Right atrium auricular region (tissue), 2 donors: ENCODE results near the gene DYNC1I1. TPM values are rescaled to one million over a fixed set of nuclear protein-coding genes. Genes with fewer than 3 reads are reported as not detected.

ENCODE experiments used
- DNase-seq: peaks from one replicate; pipeline ENCODE4 v3.0.0-alpha.2; 2019; ENCODE audit warnings: low spot score
- H3K27ac ChIP-seq, 2 donors: fragments of 200-600 bp; sonication (generic); 1 replicate in 1 of 2; 2 replicates in 1 of 2; pipeline ENCODE4 v1.5.1; 2016 to 2019
- H3K27me3 ChIP-seq, 2 donors: fragments of 200-600 bp; sonication (generic); one replicate each; pipeline versions ENCODE4 v1.5.1 to v1.6.0; 2017 to 2019
- H3K36me3 ChIP-seq: fragments of 200-600 bp; sonication (generic); one replicate; pipeline ENCODE4 v1.5.1; 2016
- H3K4me1 ChIP-seq, 2 donors: fragments of 200-600 bp; sonication (generic); one replicate each; pipeline versions ENCODE4 v1.5.1 to v1.6.0; 2017 to 2019
- H3K4me3 ChIP-seq, 2 donors: fragments of 200-600 bp; sonication (generic); 1 replicate in 1 of 2; 2 replicates in 1 of 2; pipeline ENCODE4 v1.5.1; 2017 to 2019; ENCODE audit warnings: mild to moderate bottlenecking in 1 of 2, moderate library complexity in 1 of 2
- H3K9me3 ChIP-seq, 2 donors: fragments of 200-600 bp; sonication (generic); one replicate each; pipeline ENCODE4 v1.5.1; 2019
- total RNA-seq, 2 donors: library from RNA; depleted of rRNA; stranded (reverse); fragments of >200 nt; gene quantifications; one replicate each; pipeline ENCODE4 v1.1.0, GENCODE V29; 2016
- TF ChIP-seq, protein P1 (sequence below), 2 donors: fragments of 200-600 bp; sonication (generic); IDR thresholded peaks; one replicate each; pipeline ENCODE4 v1.5.1; 2019; ENCODE audit warnings: antibody characterized with exemption in 2 of 2

Gene DYNC1I1
- total RNA-seq, 2 donors from 2014 or later, result 14.1 to 41.3 TPM

- H3K27me3 ChIP-seq, result no peaks in the 10 kb centered on the region
- no peaks in the 10 kb centered on the region for H3K4me1 ChIP-seq
- peaks cover 0 to 6% of the 10 kb centered on the region in 2 donors for H3K9me3 ChIP-seq
- H3K36me3 ChIP-seq, result no peaks in the 10 kb centered on the region
- DNase-seq, result no peak
- TF ChIP-seq, protein P1, sequence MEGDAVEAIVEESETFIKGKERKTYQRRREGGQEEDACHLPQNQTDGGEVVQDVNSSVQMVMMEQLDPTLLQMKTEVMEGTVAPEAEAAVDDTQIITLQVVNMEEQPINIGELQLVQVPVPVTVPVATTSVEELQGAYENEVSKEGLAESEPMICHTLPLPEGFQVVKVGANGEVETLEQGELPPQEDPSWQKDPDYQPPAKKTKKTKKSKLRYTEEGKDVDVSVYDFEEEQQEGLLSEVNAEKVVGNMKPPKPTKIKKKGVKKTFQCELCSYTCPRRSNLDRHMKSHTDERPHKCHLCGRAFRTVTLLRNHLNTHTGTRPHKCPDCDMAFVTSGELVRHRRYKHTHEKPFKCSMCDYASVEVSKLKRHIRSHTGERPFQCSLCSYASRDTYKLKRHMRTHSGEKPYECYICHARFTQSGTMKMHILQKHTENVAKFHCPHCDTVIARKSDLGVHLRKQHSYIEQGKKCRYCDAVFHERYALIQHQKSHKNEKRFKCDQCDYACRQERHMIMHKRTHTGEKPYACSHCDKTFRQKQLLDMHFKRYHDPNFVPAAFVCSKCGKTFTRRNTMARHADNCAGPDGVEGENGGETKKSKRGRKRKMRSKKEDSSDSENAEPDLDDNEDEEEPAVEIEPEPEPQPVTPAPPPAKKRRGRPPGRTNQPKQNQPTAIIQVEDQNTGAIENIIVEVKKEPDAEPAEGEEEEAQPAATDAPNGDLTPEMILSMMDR (IDR thresholded peaks at IDR 0.05), result no peak
- H3K27ac ChIP-seq, result no peak overlapping the region
- no peak overlapping the region for H3K4me3 ChIP-seq
Observed at GRCh38 chr7:96100737-96101136, 328.4 kb downstream of the DYNC1I1 start.

DNA sequence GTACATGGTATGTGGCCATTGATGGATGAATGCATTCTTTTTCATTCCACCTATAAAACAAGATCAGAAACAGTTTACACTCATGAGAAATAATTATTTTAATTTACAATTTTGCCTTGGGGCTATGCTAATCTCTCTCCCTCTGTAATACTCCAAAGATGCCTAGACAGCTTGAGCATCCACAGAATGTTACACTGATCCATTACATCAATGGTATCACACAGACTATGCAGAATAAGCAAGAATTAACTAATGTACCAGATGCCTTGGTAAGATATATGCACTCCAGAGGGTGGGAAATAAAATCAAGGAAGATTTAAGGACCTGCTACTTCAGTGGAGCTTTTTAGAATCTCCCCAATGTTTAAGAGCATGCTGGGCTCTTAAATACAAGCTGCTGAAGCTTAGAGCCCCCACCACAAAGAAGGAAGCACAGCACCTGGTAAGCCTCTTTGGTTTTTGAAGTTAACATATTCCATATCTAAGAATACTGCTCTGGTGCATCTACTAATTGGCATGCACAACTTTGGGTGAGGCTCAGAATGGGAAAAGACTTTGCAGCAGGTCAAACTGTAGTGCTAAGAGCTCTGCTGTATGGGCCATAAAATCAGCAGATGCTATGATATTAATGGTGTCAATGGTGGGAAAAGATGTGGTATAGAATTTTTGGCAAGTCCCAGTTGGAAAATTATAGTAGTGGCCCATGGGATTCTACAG, 329.9 kb downstream of the DYNC1I1 start:
- Histone ChIP-seq H3K27me3 (no peaks in the 10 kb centered on the region), H3K9me3 (peaks cover 0 to 6% of the 10 kb centered on the region in 2 donors), H3K27ac (no peak overlapping the region), H3K36me3 (no peaks in the 10 kb centered on the region), H3K4me3 (no peak overlapping the region), H3K4me1 (no peaks in the 10 kb centered on the region)
- TF ChIP-seq, protein P1 (IDR thresholded peaks at IDR 0.05), result no peak
- no peak for DNase-seq

DNA sequence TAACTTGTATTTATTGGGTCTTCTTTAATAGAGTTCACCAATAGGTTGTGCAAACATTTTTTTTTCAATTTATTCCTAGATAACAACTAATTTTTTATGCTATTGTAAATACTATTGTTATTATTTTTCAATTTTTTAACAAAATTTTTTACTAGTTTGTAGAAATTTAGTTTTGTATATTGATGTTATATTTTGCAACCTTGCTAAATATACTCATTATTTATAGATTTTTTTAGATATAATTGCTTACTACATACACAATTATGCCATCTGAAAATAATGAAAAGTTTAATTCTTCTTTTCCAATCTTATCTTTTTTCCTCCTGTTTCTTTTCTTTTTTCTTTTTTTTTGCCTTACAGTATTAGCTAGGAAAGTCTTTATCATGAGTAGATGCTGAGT, 332.6 kb downstream of the DYNC1I1 start:
- no peak overlapping the region for H3K4me3 ChIP-seq
- no peaks in the 10 kb centered on the region for H3K36me3 ChIP-seq
- H3K27me3 ChIP-seq, result no peaks in the 10 kb centered on the region
- H3K27ac ChIP-seq, result no peak overlapping the region
- TF ChIP-seq, protein P1 (IDR thresholded peaks at IDR 0.05), result no peak
- DNase-seq, result no peak
- H3K9me3 ChIP-seq, result no peaks in the 10 kb centered on the region
- no peaks in the 10 kb centered on the region for H3K4me1 ChIP-seq

GRCh38 chr7:96111405-96111804, 339.1 kb downstream of the DYNC1I1 start:
- DNase-seq, result no peak
- Histone ChIP-seq H3K27me3 (no peaks in the 10 kb centered on the region), H3K36me3 (no peaks in the 10 kb centered on the region), H3K4me3 (no peak overlapping the region), H3K27ac (no peak overlapping the region), H3K9me3 (peaks cover 0 to 8% of the 10 kb centered on the region in 2 donors), H3K4me1 (no peaks in the 10 kb centered on the region)
- TF ChIP-seq, protein P1 (IDR thresholded peaks at IDR 0.05), result no peak

DNA sequence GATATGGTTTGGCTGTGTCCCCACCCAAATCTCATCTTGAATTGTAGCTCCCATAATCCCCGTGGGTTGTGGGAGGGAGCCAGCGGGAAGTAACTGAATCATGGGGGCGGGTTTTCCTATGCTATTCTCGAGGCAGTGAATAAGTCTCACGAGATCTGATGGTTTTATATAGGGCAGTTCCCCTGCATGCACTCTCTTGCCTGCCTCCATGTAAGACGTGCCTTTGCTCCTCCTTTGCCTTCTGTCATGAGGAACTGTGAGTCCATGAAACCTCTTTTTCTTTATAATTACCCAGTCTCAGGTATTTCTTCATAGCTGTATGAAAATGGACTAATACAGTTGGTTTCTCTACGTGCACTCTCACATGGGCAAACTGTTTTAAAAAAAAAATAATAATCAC, 341.8 kb downstream of the DYNC1I1 start:
- Histone ChIP-seq H3K9me3 (peaks cover 0 to 8% of the 10 kb centered on the region in 2 donors), H3K27ac (no peak overlapping the region), H3K27me3 (no peaks in the 10 kb centered on the region), H3K4me3 (no peak overlapping the region), H3K36me3 (no peaks in the 10 kb centered on the region), H3K4me1 (no peaks in the 10 kb centered on the region)
- TF ChIP-seq, protein P1 (IDR thresholded peaks at IDR 0.05), result no peak
- no peak for DNase-seq

DNA sequence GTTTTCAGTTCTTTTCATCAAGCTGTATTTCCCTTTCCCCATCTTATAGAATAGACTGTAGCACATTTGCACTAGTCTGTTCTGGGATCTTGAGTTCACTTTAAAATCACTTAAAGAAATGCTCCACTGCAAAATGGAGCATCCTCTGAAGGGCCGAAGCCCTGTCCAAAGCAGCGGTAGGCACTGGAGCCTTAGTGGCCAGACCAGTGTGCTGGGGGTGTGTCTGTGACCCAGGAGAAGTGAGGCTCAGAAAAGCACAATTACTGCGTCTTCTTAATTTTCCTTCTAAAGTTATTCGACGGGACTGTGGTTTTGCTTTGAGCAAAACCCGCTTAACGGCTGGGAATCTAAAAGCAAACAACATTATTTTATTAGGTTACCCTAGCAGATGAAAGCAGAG, 343.8 kb downstream of the DYNC1I1 start:
- no peak for DNase-seq
- H3K9me3 ChIP-seq, result peaks cover 0 to 3% of the 10 kb centered on the region in 2 donors
- TF ChIP-seq, protein P1 (IDR thresholded peaks at IDR 0.05), result no peak
- H3K27me3 ChIP-seq, result no peaks in the 10 kb centered on the region
- no peak overlapping the region for H3K27ac ChIP-seq
- peaks cover 7% of the 10 kb centered on the region for H3K36me3 ChIP-seq
- no peaks in the 10 kb centered on the region for H3K4me1 ChIP-seq
- no peak overlapping the region for H3K4me3 ChIP-seq
